MV-4-11 (cell line): ENCODE measurements around the gene KRTAP20-4.

Experiments used
- DNase-seq: peaks from one replicate; lab custom pipeline; 2025; lab: John Stamatoyannopoulos, UW

KRTAP20-4 gene

DNA sequence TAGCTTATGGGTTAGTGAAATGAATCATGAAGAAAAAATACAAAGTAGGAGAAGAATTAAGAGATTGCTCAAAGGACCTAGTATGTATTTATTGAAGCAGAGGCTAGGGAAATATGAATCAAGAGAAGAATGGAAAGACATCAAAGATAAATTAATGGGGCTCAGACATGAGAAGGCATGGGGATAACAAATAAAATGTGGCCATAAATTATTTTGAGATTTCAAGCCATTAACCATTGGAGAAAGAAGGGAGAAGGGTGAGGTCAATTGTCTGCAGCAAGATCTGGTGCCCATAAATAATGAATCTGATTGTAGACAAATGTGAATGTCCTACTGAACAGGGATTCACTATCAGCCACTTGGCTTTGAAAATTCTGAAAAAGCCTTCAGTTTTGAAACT lies 32.5 kb downstream of the KRTAP20-4 start:
- DNase-seq: no peak

DNA sequence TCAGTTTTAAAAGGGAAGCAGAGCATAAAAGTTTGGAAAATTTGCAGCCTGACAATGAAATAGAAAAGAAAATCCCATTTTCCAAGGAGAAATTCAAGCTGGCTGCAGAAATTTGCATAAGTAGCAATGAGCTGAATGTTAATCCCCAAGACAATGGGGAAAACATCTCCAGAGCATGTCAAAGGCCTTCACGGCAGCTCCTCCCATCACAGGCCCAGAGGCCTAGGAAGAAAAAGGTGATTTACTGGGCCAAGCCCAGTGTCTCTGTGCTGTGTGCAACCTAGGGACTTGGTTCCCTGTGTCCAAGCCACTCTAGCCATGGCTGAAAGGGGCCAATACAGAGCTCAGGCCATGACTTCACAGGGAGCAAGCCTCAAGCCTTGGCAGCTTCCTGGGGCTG lies 48.3 kb downstream of the KRTAP20-4 start:
- no peak for DNase-seq
